ENCODE data around the gene CACNB2. TPM values are rescaled to one million over a fixed set of nuclear protein-coding genes. Genes with fewer than 3 reads are reported as not detected.

Gene CACNB2
- total and polyA plus RNA-seq, 10 of the 15 experiments (the other 5 are each of a cell fraction or from before 2014, with no cell fraction given): 0.62 to 8.1 (median 1.2) TPM

DNA sequence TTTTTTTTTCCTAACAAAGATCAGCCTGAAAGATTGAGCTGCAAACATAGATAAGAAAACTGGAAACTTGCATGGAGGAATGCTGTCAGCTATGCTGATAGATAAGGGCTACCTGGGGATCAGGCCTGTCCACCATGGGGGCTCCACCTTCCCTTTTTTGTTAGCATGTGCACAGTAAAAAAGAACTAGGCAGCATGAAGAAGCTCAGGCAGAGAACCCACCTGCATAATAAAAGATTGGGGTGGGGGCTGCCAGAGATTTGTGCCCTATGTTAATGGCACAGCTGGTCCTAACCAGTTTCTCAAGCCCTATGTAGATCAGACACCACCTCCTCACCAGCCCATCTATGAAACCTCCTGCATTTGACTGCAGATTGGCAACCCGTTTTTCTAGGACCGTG, 45.4 kb upstream of the CACNB2 start (continued):
- TF ChIP-seq MYB (IDR thresholded peaks at IDR 0.05; ENCODE audit: borderline replicate concordance, low read depth, low read length) (no peak), SIN3A (IDR thresholded peaks at IDR 0.05; ENCODE audit: low read depth, low read length) (no peak)
- TF ChIP-seq, protein P1, sequence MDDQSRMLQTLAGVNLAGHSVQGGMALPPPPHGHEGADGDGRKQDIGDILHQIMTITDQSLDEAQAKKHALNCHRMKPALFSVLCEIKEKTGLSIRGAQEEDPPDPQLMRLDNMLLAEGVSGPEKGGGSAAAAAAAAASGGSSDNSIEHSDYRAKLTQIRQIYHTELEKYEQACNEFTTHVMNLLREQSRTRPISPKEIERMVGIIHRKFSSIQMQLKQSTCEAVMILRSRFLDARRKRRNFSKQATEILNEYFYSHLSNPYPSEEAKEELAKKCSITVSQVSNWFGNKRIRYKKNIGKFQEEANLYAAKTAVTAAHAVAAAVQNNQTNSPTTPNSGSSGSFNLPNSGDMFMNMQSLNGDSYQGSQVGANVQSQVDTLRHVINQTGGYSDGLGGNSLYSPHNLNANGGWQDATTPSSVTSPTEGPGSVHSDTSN (IDR thresholded peaks at IDR 0.05; ENCODE audit: insufficient replicate concordance, low read depth, low read length): no peak

DNA sequence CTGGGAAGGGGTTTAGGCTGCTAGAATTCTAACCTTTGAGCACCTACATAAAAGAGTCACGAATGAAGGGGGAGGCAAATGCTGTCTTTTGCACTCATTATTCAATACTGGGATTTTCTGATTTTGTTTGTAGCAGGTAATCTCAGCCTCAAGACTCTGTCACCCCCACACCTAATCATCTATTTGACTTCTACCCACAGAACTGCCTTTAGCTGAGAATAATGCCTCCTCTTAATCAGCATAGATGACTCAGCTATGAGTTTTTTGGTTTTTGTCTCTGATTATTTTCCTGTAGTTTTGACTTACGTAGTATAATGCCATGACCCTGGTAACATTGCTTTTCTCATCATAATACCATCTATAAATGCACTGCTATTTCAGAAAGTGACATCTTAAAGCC, 42.7 kb upstream of the CACNB2 start:
- no peak overlapping the region for H3K27ac ChIP-seq (ENCODE audit: control insufficient read depth, insufficient read depth)
- no peaks in the 10 kb centered on the region for H4K20me1 ChIP-seq (ENCODE audit: control insufficient read depth, insufficient read depth)
- no peak overlapping the region for H3K4me3 ChIP-seq
- BruUV-seq (replicated peaks): no TSS peak
- DNase-seq (ENCODE audit: low read depth, low spot score) (no peak), ATAC-seq (no peak; the same call in 2 of the 3 replicates), FAIRE-seq (no peak)
- H3K4me1 ChIP-seq (ENCODE audit: control insufficient read depth, insufficient read depth, low read length): no peaks in the 10 kb centered on the region
- WGBS (ENCODE audit: insufficient coverage, insufficient replicate concordance, low lambda C conversion rate, missing lambda C conversion rate): 0% methylated on average over 2 of the region's 2 CpGs
- H2AFZ ChIP-seq (ENCODE audit: control insufficient read depth, low read depth, low read length): no peak overlapping the region
- ChIA-PET CTCF (no interaction called here), SMC1A (ENCODE audit: uncharacterized antibody, unreplicated experiment) (interaction anchor here (0.6 to 1.0 kb wide), 4 partner anchors 17 to 902 kb away, joined by 3 to 4 read pairs (median 3); no protein-coding TSS in a partner anchor), POLR2A (interaction anchor here (0.7 kb wide), 1 partner anchor 174 kb away, joined by 6 read pairs; no protein-coding TSS in a partner anchor), RAD21 (ENCODE audit: unreplicated experiment) (interaction anchor here (0.6 to 0.7 kb wide), 2 partner anchors 53 to 360 kb away, joined by 3 read pairs; no protein-coding TSS in a partner anchor)
- no peak overlapping the region for H3K9ac ChIP-seq (ENCODE audit: control insufficient read depth, insufficient read depth, low read length)
- in situ Hi-C loops (cut with MboI): no loop called here
- no peaks in the 10 kb centered on the region for H3K36me3 ChIP-seq (ENCODE audit: control insufficient read depth in 2 of 2, insufficient read depth in 2 of 2, low read length in 1 of 2)
- no peaks in the 10 kb centered on the region for H3K9me3 ChIP-seq (replicated peaks; ENCODE audit: control insufficient read depth, insufficient read depth, low read length)
- no peaks in the 10 kb centered on the region for H3K79me2 ChIP-seq (ENCODE audit: control insufficient read depth, insufficient read depth, low read length)
- TF ChIP-seq RBBP5 (conservative IDR thresholded peaks at IDR 0.05): no peak
- no peak for TF ChIP-seq NR2F1 (conservative IDR thresholded peaks at IDR 0.05)
- TF ChIP-seq CBX3 (IDR thresholded peaks at IDR 0.05; ENCODE audit: borderline replicate concordance, low read depth): no peak
- TF ChIP-seq KLF5 (IDR thresholded peaks at IDR 0.05; ENCODE audit: partially characterized antibody): no peak
- no peak for TF ChIP-seq NBN (IDR thresholded peaks at IDR 0.05)
- TF ChIP-seq ZNF207 (IDR thresholded peaks at IDR 0.05; ENCODE audit: borderline replicate concordance): no peak
- no peak for TF ChIP-seq ZNF622 (IDR thresholded peaks at IDR 0.05)
- TF ChIP-seq, protein P2, sequence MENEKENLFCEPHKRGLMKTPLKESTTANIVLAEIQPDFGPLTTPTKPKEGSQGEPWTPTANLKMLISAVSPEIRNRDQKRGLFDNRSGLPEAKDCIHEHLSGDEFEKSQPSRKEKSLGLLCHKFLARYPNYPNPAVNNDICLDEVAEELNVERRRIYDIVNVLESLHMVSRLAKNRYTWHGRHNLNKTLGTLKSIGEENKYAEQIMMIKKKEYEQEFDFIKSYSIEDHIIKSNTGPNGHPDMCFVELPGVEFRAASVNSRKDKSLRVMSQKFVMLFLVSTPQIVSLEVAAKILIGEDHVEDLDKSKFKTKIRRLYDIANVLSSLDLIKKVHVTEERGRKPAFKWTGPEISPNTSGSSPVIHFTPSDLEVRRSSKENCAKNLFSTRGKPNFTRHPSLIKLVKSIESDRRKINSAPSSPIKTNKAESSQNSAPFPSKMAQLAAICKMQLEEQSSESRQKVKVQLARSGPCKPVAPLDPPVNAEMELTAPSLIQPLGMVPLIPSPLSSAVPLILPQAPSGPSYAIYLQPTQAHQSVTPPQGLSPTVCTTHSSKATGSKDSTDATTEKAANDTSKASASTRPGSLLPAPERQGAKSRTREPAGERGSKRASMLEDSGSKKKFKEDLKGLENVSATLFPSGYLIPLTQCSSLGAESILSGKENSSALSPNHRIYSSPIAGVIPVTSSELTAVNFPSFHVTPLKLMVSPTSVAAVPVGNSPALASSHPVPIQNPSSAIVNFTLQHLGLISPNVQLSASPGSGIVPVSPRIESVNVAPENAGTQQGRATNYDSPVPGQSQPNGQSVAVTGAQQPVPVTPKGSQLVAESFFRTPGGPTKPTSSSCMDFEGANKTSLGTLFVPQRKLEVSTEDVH (IDR thresholded peaks at IDR 0.05; ENCODE audit: low read depth, partially characterized antibody): no peak
- TF ChIP-seq ZNF24 (IDR thresholded peaks at IDR 0.05): no peak
- no peak for TF ChIP-seq STAT1 (conservative IDR thresholded peaks at IDR 0.05)
- TF ChIP-seq MTA3 (IDR thresholded peaks at IDR 0.05; ENCODE audit: borderline replicate concordance, low read length): no peak
- TF ChIP-seq BMI1 (IDR thresholded peaks at IDR 0.05; ENCODE audit: borderline replicate concordance): no peak
- no peak for TF ChIP-seq ZSCAN29 (IDR thresholded peaks at IDR 0.05)
- TF ChIP-seq ESRRA (IDR thresholded peaks at IDR 0.05; ENCODE audit: low read length): no peak
- no peak for TF ChIP-seq SRF (IDR thresholded peaks at IDR 0.05; ENCODE audit: low read depth in 2 of 2, low read length in 2 of 2)
- TF ChIP-seq ETV6 (conservative IDR thresholded peaks at IDR 0.05 in 1 of 2, IDR thresholded peaks at IDR 0.05 in 1 of 2; ENCODE audit: borderline replicate concordance in 1 of 2, low read depth in 1 of 2): no peak
- intact Hi-C loops (cut with micrococcal nuclease; ENCODE audit: unreplicated experiment): no loop called here
- H3K4me2 ChIP-seq (ENCODE audit: control insufficient read depth, insufficient read depth): no peak overlapping the region
- no peaks in the 10 kb centered on the region for H3K27me3 ChIP-seq (replicated peaks in 1 of 2; ENCODE audit: control insufficient read depth in 2 of 2, insufficient read depth in 2 of 2, low read length in 1 of 2)

Data from GM12878 (cell line).